Measurements from ENCODE around the gene PTH1R.

Gene PTH1R

GRCh38 chr3:46923559-46924350, 46.2 kb downstream of the PTH1R start:
- TF ChIP-seq ZFX (IDR thresholded peaks at IDR 0.05; ENCODE audit: borderline replicate concordance): no peak
- TF ChIP-seq, protein P1, sequence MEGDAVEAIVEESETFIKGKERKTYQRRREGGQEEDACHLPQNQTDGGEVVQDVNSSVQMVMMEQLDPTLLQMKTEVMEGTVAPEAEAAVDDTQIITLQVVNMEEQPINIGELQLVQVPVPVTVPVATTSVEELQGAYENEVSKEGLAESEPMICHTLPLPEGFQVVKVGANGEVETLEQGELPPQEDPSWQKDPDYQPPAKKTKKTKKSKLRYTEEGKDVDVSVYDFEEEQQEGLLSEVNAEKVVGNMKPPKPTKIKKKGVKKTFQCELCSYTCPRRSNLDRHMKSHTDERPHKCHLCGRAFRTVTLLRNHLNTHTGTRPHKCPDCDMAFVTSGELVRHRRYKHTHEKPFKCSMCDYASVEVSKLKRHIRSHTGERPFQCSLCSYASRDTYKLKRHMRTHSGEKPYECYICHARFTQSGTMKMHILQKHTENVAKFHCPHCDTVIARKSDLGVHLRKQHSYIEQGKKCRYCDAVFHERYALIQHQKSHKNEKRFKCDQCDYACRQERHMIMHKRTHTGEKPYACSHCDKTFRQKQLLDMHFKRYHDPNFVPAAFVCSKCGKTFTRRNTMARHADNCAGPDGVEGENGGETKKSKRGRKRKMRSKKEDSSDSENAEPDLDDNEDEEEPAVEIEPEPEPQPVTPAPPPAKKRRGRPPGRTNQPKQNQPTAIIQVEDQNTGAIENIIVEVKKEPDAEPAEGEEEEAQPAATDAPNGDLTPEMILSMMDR (IDR thresholded peaks at IDR 0.05): peak; percentile 77
- no peak overlapping the region for H3K27ac ChIP-seq

DNA sequence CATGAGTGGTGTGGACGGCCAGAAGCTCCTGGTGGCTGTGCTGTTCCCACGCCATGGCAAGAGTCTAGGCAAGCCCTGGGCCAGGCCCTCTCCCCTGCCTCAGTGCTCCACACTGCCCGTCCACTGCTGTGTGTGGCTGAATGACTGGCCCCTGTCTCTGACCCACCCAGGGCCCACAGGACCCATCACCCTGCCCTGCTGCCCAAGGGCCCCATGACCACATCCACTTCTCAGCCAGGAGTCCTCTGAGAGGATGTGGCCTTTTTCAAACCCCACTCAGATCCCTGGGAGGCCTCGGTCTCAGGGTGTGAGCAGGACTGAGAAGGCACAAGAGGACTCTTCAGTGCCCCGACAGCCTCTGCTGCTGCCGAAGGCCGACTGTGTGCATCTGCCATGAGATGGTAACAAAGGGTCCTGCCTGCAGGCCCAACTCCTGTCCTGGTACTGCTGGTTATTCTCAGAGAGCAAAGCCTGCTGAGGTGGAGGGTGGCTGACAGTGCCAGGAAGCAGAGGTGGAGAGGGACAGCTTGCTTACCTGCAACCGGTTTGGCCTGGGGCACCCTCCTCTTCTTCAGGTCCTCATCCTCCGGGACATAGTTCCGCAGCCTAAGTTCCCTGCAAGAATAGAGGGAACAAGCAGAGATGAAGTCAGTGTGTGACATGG, 47.5 kb downstream of the PTH1R start:
- no peak for TF ChIP-seq ZFX (IDR thresholded peaks at IDR 0.05; ENCODE audit: borderline replicate concordance)
- H3K27ac ChIP-seq: no peak overlapping the region

- TF ChIP-seq ZFX (IDR thresholded peaks at IDR 0.05; ENCODE audit: borderline replicate concordance): no peak
- TF ChIP-seq, protein P1 (IDR thresholded peaks at IDR 0.05): no peak
- no peak overlapping the region for H3K27ac ChIP-seq
These were observed 48.0 kb downstream of the PTH1R start for GRCh38 chr3:46925585-46925934.

DNA sequence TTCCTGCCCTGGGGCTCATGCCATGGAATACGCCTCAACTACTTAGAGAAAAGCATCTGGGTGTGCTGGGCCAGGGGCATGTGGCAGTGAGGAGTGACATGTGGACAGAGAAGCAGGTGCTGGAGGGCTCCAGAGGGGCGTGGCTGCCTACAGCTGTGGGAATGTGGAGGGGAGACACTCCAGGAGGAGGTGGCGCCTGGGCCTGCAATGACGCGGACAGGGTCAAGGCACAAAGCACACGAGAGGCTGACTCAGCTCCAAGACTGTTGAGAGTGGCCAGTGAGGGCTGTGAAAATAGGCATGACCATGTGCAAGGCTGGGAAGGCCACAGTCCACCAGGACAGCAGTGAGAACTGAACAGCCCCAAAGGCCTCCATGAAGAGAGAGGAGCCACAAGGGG, 48.5 kb downstream of the PTH1R start:
- TF ChIP-seq, protein P1 (IDR thresholded peaks at IDR 0.05): no peak
- TF ChIP-seq ZFX (IDR thresholded peaks at IDR 0.05; ENCODE audit: borderline replicate concordance): no peak
- H3K27ac ChIP-seq: no peak overlapping the region

DNA sequence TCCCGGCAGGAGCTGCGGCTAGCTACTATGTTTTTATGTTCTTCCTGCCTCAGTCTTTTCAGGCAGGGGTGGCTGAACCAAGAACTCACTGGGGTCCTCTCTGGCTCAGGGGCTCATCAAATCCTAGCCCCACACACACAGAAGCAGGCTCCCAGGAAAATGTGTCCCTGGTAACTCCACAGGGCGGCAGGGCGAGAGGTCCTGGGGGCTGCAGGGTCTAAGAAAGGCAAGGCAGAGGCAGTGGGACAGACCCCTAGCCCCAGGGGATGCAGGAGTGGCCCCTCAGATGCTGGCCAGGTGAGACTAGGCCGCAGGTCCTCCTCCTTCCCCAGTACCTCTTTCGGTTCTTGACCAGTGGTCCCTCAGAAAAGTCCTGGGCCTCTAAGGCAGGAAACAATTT, 48.9 kb downstream of the PTH1R start:
- no peak for TF ChIP-seq ZFX (IDR thresholded peaks at IDR 0.05; ENCODE audit: borderline replicate concordance)
- TF ChIP-seq, protein P1 (IDR thresholded peaks at IDR 0.05): no peak
- H3K27ac ChIP-seq: no peak overlapping the region

DNA sequence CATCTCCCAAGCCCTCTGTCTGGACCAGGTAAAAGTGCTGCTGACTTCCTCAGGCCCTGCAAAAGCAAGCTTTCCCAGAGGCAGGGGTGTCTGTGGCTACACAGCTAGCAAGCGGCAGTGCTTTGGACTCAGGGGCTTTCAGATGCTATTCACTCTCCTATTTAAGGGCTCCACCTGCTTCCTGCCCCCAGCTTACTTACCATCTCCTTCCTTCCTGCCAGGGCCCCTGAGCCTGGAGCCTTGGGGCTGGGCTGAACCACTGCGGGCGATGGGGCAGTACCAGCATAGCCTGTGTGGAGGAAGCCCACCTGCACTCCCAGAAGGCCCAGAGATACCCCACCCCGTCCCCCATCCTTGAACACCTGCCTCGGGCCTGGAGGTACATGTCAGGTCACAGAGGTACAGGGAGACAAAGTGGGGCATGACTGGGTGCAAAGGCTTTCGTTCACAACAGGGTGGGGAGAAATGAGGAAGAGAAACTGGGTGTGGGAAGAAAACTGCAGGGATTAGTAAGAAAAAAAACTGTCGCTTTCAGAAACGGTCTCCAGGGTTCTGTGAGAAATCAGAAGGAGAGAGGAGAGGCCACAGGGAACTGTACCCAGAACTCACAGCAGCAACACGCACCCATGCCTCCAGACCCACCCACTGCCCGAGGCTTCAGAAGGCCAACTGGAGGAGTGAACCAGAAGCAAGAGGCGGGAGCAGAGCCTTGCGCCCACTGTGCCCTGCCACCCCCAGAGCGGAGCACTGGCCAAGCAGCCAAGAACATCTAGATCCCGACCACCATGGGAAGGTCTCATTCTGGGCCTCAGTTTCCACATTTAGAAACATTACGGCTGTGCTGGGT, 49.6 kb downstream of the PTH1R start:
- TF ChIP-seq, protein P1 (IDR thresholded peaks at IDR 0.05): no peak
- no peak for TF ChIP-seq ZFX (IDR thresholded peaks at IDR 0.05; ENCODE audit: borderline replicate concordance)

DNA sequence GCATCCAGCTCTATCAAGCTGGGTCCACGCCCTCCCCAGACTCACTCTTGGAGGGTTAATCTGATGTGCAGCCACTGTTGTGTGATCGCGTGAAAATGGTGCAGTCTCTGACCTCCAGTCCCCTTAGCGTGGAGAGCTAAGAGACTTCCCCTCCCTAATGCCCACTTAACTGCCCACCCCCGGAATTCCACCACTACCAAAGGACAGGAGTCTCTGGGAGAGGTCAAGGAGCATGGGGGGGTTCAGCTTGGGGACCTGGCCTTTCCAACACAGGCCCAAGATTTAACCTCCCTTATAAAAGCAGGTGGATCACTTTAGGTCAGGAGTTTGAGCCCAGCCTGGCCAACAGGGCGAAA, 50.2 kb downstream of the PTH1R start:
- TF ChIP-seq ZFX (IDR thresholded peaks at IDR 0.05; ENCODE audit: borderline replicate concordance): no peak
- TF ChIP-seq, protein P1 (IDR thresholded peaks at IDR 0.05): no peak
- no peak overlapping the region for H3K27ac ChIP-seq

More for the DNA sequence above, 49.6 kb downstream of the PTH1R start:
- no peak overlapping the region for H3K27ac ChIP-seq

Measured in 22Rv1 (cell line).